CD4-positive, alpha-beta T cell treated with Interleukin-21 for 1 hour (primary cell): ENCODE results near the gene KSR1.
"Not testable (repeated sequence)": the region's sequence is repeated elsewhere in the genome, so short reads cannot be mapped to it uniquely, and the experiment has no call there.

Source experiments
- DNase-seq: peaks from one replicate; pipeline ENCODE4 v3.0.0-alpha.2; 2020

Gene KSR1

DNA sequence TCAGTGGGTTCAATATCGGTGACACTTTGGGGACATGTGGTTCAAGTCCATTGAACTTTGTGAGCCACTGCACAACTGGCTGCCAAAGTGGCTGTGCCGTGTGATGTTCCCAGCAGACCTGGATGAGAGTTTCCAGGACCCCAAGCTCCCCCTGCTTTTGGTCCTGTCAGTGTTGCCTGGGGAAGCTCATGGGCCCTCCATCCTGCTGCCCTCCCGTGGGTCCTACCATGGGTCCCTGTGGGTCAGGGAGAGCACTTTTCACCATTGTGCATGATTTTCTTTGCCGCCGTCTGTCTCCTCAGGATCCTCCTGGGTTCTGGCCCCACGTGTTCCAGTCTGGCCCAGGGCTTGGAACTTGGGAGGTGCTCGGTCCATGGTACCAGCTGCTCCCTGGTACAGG lies 212.9 kb downstream of the KSR1 start:
- no peak for DNase-seq

DNA sequence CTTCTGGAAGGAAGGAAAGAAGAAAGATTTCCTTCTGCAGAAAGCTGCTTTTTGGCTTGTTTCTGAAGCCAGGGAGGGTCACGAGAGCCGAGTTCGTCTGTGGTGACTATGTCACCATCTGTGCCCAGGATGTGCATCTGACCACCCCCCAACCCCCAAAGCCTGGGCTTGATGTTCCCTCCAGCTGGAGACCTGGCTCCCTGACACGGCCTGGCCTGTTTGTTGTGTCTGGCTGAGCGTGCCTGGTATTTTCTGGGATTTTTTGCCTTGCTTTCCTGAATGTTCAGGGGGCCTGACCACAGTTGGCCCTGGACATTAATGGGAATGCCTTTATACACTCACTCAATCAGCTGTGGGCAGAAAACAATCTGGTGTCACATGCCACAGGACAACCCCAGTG lies 213.6 kb downstream of the KSR1 start:
- no peak for DNase-seq

GRCh38 chr17:27670791-27671590 lies 214.7 kb downstream of the KSR1 start:
- no peak for DNase-seq

DNA sequence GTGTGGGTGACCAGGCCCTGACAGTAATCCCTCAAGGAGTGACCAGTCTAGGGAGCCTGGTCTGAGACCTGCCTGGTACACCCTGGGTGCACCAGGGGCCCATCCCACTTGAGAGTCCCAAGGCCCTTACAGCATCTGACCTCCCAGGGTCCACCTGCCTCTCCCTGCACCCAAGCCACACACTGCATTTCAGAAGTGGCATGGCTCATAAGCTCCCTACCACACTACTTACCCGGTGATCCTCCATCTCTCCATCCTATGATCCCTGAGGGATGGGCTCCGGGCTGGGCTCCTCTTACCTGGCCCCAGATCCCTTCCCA lies 215.3 kb downstream of the KSR1 start:
- no peak for DNase-seq

GRCh38 chr17:27671977-27672480 lies 215.8 kb downstream of the KSR1 start:
- not testable (repeated sequence) for DNase-seq

DNA sequence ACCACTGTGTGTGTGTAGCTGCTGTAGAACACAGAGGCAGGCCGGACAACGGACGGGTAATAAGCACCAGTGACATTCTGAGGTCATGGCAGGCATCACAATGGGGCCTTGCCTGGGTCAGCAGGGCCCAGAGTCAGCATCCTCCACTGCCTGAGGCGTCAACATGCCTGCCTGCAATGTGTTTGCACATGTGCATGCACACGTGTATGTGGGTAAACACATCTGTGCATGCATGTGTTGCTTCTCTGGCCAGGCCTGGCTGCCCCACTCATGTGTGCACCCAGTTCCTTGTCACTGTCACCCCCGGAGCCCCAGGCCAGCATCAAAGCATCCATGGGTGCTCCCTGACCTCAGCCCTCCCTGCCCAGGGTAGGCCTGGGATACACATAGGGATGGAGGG lies 218.1 kb downstream of the KSR1 start:
- DNase-seq = no peak
